GM06990 (cell line): ENCODE results near the gene PKD1.
"Not testable (repeated sequence)": the region's sequence is repeated elsewhere in the genome, so short reads cannot be mapped to it uniquely, and the experiment has no call there.

Experiments
- DNase-seq: peaks from one replicate; pipeline ENCODE4 v3.0.0-alpha.2; 2011; ENCODE audit not compliant: insufficient read length; ENCODE audit errors: extremely low read depth
- H3K27me3 ChIP-seq: replicated peaks from 2 replicates; pipeline ENCODE4 v1.6.0; 2011; ENCODE audit warnings: low read length; ENCODE audit not compliant: control insufficient read depth, insufficient read depth
- H3K36me3 ChIP-seq: 2 replicates; pipeline ENCODE4 v1.5.1; 2011; ENCODE audit warnings: low read length; ENCODE audit not compliant: control insufficient read depth, insufficient read depth
- H3K4me3 ChIP-seq: replicated peaks from 2 replicates; pipeline ENCODE4 v1.5.1; 2011; ENCODE audit warnings: low read depth, mild to moderate bottlenecking, control low read depth, low read length
- TF ChIP-seq, protein P1 (sequence below): IDR thresholded peaks from 2 replicates; pipeline ENCODE4 v1.5.1; 2011; ENCODE audit warnings: low read length, control low read depth, mild to moderate bottlenecking, inconsistent platforms; ENCODE audit not compliant: insufficient read depth, poor library complexity, severe bottlenecking

The PKD1 gene

DNA sequence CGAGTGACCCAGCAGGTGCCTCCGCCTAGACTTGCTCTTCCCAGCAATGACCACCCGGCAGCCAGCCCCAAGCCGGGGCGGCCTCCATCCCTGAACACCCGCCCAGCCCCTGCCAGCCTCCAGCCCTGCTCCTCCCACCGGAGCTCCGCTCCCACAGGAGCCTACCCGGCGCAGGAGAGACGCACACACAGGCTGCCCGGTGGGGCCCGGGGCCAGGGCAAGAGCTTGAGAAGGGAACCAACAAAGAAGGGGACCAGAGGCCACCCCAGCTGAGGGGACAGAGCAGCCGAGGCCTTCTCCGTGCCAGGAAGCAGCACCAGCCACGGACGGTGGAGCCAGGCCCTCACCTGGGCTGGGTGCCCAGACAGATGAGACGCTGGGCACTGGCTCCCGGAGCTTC lies 13.8 kb downstream of the PKD1 start:
- H3K27me3 ChIP-seq = no peaks in the 10 kb centered on the region
- TF ChIP-seq, protein P1, sequence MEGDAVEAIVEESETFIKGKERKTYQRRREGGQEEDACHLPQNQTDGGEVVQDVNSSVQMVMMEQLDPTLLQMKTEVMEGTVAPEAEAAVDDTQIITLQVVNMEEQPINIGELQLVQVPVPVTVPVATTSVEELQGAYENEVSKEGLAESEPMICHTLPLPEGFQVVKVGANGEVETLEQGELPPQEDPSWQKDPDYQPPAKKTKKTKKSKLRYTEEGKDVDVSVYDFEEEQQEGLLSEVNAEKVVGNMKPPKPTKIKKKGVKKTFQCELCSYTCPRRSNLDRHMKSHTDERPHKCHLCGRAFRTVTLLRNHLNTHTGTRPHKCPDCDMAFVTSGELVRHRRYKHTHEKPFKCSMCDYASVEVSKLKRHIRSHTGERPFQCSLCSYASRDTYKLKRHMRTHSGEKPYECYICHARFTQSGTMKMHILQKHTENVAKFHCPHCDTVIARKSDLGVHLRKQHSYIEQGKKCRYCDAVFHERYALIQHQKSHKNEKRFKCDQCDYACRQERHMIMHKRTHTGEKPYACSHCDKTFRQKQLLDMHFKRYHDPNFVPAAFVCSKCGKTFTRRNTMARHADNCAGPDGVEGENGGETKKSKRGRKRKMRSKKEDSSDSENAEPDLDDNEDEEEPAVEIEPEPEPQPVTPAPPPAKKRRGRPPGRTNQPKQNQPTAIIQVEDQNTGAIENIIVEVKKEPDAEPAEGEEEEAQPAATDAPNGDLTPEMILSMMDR = no peak
- DNase-seq = no peak
- no peaks in the 10 kb centered on the region for H3K36me3 ChIP-seq
- H3K4me3 ChIP-seq = no peak overlapping the region

DNA sequence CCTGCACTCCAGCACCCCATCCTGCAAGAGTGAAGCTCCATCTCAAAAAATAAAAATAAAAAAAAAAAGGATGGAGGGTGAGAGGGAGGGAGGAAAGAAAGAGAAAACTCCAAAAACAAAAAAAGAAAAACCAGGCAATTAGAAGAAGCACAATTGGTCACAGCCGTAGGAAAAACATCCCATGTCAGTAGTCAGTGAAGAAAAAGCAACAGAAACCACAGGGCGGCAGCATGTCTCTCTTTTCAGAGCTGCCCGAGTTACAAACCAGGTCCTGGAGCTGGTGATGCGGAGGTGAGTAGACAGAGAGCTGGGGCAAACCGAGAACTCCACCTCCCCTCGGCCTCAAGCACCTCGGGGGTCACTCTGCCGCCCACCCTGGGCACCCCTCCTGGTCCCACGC lies 14.4 kb downstream of the PKD1 start:
- not testable (repeated sequence) for DNase-seq, H3K36me3 ChIP-seq, H3K27me3 ChIP-seq, H3K4me3 ChIP-seq
- TF ChIP-seq, protein P1 = peak; percentile 27

DNA sequence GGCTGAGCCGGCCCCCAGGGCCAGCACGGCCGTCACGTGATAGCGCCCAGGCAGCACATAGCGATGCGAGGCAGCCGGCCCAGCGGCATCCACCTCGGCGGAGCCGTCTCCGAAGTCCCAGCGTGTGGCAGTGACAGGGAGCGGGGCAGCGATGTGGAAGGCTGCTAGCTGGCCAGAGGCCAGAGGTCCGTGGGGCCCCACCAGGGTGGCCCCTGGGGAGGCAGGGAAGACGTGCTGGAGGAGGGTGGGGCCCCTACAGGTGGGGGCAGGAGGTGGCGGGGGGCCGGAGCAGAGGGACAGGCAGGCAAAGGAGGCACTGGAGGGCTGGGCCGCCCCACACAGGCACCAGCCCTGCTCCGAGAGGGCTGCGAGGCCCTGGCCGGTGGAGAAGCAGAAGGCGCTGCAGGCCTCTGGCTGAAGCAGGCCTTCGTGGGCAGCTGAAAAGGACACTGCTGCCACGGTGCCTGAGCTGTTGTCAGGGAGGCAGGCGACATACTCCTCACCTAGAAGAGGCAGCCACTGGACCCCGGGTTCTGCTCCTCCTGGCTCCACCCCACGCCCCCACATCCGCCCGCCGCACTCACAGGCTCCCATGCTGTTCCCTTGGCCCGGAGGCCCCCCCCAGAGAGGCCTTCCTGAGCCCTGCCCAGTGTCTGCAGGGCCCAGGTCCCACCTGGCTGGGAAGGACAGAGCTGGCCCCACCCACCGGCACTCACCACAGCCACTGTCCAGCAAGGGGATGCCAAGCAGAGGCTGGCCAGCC lies 17.6 kb downstream of the PKD1 start:
- not testable (repeated sequence) for H3K36me3 ChIP-seq, DNase-seq, H3K27me3 ChIP-seq, H3K4me3 ChIP-seq

DNA sequence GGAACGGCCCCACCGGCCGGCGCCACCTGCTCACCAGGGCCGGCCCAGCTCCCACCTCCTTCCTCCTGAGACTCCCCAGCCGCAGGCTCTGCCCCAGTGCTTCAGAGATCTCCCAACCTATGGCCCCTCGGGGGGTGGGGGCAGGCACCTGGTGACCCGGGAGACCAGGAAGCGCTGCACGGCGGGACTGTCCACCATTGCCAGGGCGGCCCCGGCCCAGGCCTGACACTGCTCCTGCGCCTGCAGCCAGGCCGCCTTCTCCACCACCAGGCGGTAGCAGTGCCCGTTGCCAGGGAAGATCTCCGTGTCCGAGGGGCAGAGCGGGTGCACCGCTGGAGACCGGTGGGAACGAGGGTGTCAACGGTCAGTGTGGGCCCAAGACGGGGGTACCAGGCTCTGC lies 18.4 kb downstream of the PKD1 start:
- H3K36me3 ChIP-seq, DNase-seq, H3K27me3 ChIP-seq, H3K4me3 ChIP-seq: not testable (repeated sequence)

DNA sequence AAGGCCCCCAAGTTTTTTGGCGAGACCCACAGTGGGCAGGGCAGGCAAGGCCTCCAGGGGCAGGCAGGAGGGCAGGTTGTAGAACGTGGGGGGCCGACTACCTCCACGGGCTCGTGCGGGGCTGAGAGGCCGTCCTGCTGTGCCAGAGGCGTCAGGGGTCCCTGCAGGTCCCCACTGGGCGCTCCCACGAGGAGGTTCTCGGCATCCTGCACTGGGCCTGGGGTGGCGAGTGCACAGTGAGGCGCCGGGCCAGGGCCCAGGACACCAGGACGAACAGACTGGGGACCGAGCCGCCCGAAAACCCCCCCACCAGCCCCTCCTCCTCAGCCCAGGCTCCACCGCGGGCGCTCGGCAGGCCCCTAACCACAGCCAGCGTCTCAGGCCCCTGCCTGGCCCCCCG lies 19.3 kb downstream of the PKD1 start:
- not testable (repeated sequence) for DNase-seq, H3K4me3 ChIP-seq, H3K27me3 ChIP-seq, H3K36me3 ChIP-seq

DNA sequence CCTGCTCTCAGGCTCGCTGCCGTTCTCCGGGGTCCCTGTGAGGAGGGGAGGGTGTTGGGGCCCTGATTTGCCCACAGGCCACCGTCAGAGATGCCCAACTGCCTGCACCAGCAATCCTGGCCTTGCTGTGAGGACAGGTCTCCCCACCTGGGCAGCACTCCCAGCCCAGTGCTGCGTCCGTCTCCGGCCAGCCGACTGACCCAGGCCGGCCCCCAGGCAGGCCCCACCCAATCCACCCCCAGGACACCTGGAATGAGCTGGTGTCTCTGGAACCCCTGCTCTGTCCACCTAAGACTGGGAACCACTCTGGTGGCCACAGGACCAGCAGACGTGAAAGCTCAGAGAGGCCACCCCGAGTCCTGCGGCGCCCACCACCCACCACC lies 20.1 kb downstream of the PKD1 start:
- no peak overlapping the region for H3K4me3 ChIP-seq
- TF ChIP-seq, protein P1 = no peak
- DNase-seq = no peak

DNA sequence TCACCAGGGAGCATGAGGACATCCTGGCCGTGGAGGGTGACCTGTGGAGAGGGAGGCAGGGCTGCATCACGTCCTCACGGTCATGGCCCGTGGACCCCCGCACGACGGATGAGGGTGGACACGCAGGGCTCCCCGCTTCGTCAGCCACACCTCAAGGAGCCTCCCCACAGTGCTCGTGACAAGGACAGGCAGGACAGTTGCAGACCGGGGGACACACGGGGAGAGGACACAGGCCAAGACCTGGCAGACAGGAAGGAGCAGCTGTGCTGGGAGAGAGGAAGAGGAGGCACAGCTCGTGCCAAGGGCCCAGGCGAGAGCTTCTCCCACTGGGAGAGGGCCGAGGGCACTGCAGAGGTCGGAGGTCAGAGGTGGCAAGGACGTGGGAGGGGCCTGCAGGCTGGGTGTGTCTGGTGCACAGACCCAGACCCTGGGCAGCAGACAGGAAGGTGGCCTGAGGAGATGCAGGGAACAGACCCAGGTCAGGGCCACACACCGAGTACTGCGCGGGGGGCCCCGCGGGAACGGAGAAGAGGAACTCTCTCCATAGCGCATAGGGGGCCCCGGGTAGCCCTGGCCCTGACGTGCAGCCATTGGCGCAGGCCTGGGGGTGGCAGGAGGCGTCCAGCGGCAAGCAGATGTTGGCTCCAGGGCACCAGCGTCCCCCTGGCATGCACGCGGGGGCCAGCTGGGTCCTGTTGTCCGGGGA lies 20.7 kb downstream of the PKD1 start:
- not testable (repeated sequence) for H3K27me3 ChIP-seq, H3K36me3 ChIP-seq, H3K4me3 ChIP-seq, DNase-seq

More for the DNA sequence above, 20.1 kb downstream of the PKD1 start:
- Histone ChIP-seq H3K36me3 (no peaks in the 10 kb centered on the region; the same call in none of the 2 replicates), H3K27me3 (no peaks in the 10 kb centered on the region)

DNA sequence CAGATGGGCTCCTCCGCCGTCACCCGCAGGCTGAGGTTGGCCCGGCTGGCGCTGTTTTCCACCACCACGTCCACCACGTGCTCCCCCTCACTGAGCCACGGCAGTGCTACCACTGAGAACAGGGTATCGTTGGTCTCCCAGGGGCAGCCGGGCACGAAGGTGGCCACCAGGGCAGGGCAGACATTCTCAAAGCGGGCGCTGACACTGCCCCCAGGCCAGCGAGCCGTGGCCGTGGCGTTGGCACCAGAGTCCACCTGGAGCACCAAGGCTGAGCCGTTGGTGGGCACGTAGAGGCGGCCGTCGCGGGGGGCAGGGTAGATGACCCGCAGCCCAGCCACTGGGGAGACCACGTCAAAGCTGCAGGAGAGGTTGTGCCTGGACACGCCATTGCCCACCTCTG lies 21.5 kb downstream of the PKD1 start:
- not testable (repeated sequence) for H3K27me3 ChIP-seq, H3K4me3 ChIP-seq, DNase-seq

DNA sequence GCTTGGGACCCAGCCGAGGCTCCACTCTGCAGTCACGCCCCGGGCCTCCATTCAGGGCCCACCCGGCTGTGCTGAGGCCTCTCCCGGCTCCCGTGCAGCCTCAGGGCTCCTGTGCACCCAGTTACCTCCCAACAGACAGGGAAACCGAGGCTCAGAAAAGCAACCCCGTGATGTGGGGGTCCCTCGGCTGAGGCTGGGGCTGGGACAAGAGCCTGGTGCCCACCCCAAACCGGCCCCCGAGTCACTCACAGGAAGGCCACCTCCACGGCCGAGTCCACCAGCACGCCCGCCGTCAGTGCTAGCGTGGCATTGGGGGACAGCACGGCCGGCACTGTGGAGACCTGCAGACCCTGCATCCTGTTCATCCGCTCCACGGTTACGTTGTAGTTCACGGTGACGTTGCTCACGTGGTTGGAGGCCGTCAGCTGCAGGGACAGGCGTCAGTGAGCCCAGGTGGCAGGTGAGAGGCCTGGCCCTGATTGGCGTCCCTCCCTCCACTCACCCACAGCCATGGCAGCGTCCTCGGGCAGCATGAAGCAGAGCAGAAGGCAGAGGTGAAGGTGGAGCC lies 23.1 kb downstream of the PKD1 start:
- H3K27me3 ChIP-seq, H3K4me3 ChIP-seq, DNase-seq, H3K36me3 ChIP-seq: not testable (repeated sequence)

More for the DNA sequence above, 21.5 kb downstream of the PKD1 start:
- H3K36me3 ChIP-seq = not testable (repeated sequence)

DNA sequence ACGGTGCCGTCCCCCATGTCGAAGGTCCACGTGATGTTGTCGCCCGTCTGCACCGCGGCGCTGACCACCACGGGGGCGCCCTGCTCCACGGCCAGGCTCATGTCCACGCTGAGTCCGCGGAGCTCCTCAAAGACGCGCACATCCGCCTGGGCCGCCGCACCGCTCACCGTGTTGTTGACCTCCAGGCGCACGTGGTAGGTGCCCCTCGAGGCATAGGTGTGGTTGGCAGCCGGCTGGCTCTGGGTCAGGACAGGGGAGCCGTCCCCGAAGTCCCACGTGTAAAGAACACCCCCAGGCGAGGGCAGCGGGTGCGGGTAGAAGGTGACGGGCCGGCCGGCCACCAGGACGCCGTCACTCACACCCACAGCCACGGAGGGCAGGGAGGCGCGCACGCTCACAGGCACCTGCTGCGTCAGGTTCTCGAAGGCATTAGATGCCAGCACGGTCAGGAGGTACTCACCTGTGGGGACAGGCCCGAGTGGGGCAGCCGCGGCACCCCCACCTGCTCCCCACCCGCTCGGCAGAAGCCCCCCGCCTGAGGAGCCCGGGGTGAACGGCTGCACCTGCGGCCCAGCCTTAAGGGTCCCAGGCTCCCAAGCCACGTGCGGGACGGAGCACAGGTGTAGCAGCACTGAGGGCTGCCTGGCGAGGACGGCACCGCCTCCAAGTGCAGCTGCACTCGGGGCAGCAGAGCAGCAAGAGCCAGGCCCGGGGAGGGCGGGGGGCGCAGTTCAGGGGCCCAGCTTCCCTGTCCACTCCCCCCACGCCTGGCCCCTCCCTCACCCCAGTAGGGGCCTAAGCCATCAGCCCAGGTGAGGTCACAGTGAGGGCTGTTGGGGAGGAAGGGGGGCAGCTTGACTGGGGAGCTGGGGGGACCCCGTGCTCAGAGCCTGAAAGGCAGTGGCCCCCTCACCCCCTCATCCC lies 24.0 kb downstream of the PKD1 start:
- not testable (repeated sequence) for DNase-seq, H3K4me3 ChIP-seq, H3K36me3 ChIP-seq, H3K27me3 ChIP-seq
